ENCODE data around the gene FCRL6.
A peak's percentile ranks its signal among the peaks of the same experiment; 100 is the strongest.

GRCh38 chr1:159798893-159799292 is 3.3 kb upstream of the FCRL6 start:
- TF ChIP-seq EZH2phosphoT487 (conservative IDR thresholded peaks at IDR 0.05; ENCODE audit: low read length): no peak
- TF ChIP-seq, protein P1, sequence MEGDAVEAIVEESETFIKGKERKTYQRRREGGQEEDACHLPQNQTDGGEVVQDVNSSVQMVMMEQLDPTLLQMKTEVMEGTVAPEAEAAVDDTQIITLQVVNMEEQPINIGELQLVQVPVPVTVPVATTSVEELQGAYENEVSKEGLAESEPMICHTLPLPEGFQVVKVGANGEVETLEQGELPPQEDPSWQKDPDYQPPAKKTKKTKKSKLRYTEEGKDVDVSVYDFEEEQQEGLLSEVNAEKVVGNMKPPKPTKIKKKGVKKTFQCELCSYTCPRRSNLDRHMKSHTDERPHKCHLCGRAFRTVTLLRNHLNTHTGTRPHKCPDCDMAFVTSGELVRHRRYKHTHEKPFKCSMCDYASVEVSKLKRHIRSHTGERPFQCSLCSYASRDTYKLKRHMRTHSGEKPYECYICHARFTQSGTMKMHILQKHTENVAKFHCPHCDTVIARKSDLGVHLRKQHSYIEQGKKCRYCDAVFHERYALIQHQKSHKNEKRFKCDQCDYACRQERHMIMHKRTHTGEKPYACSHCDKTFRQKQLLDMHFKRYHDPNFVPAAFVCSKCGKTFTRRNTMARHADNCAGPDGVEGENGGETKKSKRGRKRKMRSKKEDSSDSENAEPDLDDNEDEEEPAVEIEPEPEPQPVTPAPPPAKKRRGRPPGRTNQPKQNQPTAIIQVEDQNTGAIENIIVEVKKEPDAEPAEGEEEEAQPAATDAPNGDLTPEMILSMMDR (IDR thresholded peaks at IDR 0.05; ENCODE audit: insufficient read depth, low read length, poor library complexity, severe bottlenecking): peak; percentile 63
